Omental fat pad (tissue), 4 donors: ENCODE measurements around the gene NDUFAF3. TPM values are rescaled to one million over a fixed set of nuclear protein-coding genes. Genes with fewer than 3 reads are reported as not detected.
A peak's percentile ranks its signal among the peaks of the same experiment; 100 is the strongest.

ENCODE experiments used
- ATAC-seq: fragments of 150-250 bp; one replicate; pipeline ENCODE4 v1.9.1; 2016; ENCODE audit warnings: mild to moderate bottlenecking, moderate library complexity; ENCODE audit not compliant: low FRiP score
- DNase-seq: peaks from one replicate; pipeline ENCODE4 v3.0.0-alpha.2; 2019; ENCODE audit warnings: low spot score
- CTCF ChIP-seq, 3 donors: fragments of 450-650 bp; IDR thresholded peaks; one replicate each; pipeline ENCODE4 v1.5.1; 2016 to 2017; ENCODE audit warnings: antibody characterized with exemption in 3 of 3, mild to moderate bottlenecking in 3 of 3, moderate library complexity in 2 of 3
- total RNA-seq, 4 donors: library from RNA; depleted of rRNA; stranded (reverse); fragments of >200 nt; gene quantifications; one replicate each; pipeline ENCODE4 v1.1.0, GENCODE V29; 2016

NDUFAF3 gene
- total RNA-seq, 4 donors from 2014 or later: 108 to 175 (median 140) TPM

DNA sequence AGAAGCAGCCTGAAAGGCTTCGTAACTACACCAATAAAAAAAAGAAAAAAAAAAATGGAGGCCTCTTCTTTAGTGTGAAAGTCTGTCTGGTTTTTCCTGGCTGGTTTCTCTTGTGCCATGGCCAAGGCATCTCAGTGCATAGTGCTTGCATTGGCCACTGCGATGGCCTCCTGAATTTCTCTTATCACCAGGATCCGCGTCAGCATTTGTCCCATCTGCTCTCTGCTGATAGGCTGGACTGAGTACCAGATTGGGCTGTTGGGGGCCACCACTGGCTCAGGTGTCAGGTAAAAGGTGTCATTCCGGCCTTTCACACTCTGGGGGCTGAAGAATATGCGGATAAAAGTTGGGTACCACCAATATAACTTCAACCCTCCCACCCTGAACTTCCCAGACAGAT lies 8.4 kb downstream of the NDUFAF3 start:
- no peak for ATAC-seq
- no peak for TF ChIP-seq CTCF (IDR thresholded peaks at IDR 0.05)
- no peak for DNase-seq

DNA sequence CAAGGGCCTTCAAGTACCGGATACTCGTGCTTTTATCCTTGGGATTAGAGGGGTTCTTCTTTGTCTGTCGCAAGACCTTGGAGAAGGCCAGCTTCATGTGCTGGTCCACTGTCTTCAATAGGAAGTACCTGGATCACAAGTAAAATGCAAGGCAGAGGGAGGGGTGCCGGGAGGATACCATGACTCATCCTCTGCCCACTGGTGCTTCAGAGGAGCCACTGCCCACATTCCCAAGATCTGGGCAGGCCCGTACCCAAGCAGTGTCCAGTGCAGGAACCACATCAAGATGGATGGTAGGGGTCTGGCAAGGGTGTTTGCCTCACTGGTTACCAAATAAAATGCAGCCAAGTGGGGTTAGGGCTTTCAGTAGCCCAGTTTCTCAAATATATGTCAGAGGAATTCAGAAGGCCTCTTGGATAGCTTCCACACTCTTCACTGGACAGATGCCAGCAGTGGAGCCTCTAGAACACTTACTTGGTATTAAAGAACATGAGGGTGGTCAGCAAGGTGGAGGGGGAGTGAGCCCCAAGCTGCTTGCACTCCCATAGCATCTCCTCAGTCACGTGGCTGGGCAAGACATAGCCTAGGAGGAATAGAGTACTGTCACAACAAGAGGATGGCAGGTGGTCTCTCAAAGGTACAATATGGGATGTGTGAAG lies 10.9 kb downstream of the NDUFAF3 start:
- DNase-seq: no peak

DNA sequence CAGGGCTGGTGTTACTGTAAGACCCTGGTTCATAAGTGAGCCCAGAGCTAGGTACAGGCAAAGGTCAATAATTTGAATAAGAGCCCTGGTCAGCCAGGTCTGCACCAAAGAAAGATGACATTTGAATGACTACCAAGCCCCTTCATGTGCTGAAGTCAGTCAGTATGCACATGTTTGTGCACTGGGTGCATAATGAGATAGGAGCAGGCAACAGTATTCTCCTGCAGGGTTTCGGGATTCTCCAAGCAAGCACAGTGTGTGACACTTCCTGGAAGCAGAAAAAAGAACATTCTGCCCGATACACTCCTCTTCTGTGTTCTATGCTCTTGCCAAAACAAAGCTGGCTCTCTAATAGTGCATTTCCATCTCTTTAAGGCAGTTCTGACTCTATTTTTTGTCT lies 12.7 kb downstream of the NDUFAF3 start:
- no peak for DNase-seq
- no peak for TF ChIP-seq CTCF (IDR thresholded peaks at IDR 0.05)
- no peak for ATAC-seq

More for the DNA sequence above, 10.9 kb downstream of the NDUFAF3 start:
- ATAC-seq: peak; percentile 75
- TF ChIP-seq CTCF (IDR thresholded peaks at IDR 0.05): no peak

- no peak for ATAC-seq
- TF ChIP-seq CTCF (IDR thresholded peaks at IDR 0.05): no peak
- DNase-seq: no peak
Observed at GRCh38 chr3:49035281-49035680, 13.4 kb downstream of the NDUFAF3 start.

- ATAC-seq: no peak
- DNase-seq: no peak
- TF ChIP-seq CTCF (IDR thresholded peaks at IDR 0.05): no peak
Observed at GRCh38 chr3:49053543-49053942, 31.6 kb downstream of the NDUFAF3 start.

DNA sequence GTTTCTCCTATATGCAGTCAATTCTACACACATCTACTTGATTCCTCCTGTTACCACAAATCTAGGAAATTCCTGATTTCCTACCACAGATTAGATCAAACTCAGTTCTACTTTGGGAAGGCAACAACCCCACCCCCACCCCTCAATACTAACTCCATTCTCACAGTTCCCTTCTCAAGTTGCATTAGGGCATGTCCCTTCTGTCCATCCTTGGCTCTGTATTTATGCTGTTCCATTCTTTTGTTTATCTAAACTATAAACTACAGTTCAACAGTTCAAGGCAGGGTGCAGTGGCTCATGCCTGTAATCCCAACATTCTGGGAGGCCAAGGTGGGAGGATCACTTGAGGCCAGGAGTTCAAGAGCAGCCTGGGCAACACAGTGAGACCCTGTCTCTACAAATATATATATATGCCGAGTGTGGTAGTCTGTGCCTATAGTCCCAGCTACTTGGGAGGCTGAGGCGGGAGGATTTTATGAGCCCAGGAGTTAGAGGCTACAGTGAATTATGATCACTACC lies 32.5 kb downstream of the NDUFAF3 start:
- ATAC-seq: no peak
- DNase-seq: no peak
- no peak for TF ChIP-seq CTCF (IDR thresholded peaks at IDR 0.05)

- no peak for TF ChIP-seq CTCF (IDR thresholded peaks at IDR 0.05)
- no peak for ATAC-seq
- DNase-seq: no peak
Observed at GRCh38 chr3:49057268-49057667, 35.3 kb downstream of the NDUFAF3 start.
